GOT3 (cell line): ENCODE results near the gene ZNF236.

Experiments
- DNase-seq: peaks from one replicate; lab custom pipeline; 2025; ENCODE audit warnings: mixed read lengths; lab: John Stamatoyannopoulos, UW

Gene ZNF236

GRCh38 chr18:76972846-76973519, 150.6 kb downstream of the ZNF236 start:
- no peak for DNase-seq

GRCh38 chr18:76973520-76974266, 151.3 kb downstream of the ZNF236 start:
- no peak for DNase-seq

- no peak for DNase-seq
These were observed 152.0 kb downstream of the ZNF236 start for GRCh38 chr18:76974386-76974785.

GRCh38 chr18:76975577-76976110, 153.3 kb downstream of the ZNF236 start:
- no peak for DNase-seq

GRCh38 chr18:76977108-76977621, 154.8 kb downstream of the ZNF236 start:
- no peak for DNase-seq

GRCh38 chr18:76977684-76978232, 155.4 kb downstream of the ZNF236 start:
- no peak for DNase-seq

- no peak for DNase-seq
These were observed 156.3 kb downstream of the ZNF236 start for GRCh38 chr18:76978616-76979015.

GRCh38 chr18:76979111-76979751, 156.9 kb downstream of the ZNF236 start:
- DNase-seq, result no peak

- DNase-seq, result no peak
These were observed 157.5 kb downstream of the ZNF236 start for GRCh38 chr18:76979906-76980305.

- no peak for DNase-seq
These were observed 158.5 kb downstream of the ZNF236 start for GRCh38 chr18:76980663-76981395.

GRCh38 chr18:76981396-76981968, 159.1 kb downstream of the ZNF236 start:
- DNase-seq, result no peak

- DNase-seq, result no peak
These were observed 159.7 kb downstream of the ZNF236 start for GRCh38 chr18:76982038-76982437.

- no peak for DNase-seq
These were observed 160.7 kb downstream of the ZNF236 start for GRCh38 chr18:76982841-76983583.

GRCh38 chr18:76983613-76984051, 161.3 kb downstream of the ZNF236 start:
- no peak for DNase-seq

GRCh38 chr18:76984193-76985155, 162.1 kb downstream of the ZNF236 start:
- DNase-seq, result no peak

- no peak for DNase-seq
These were observed 163.0 kb downstream of the ZNF236 start for GRCh38 chr18:76985156-76985950.

GRCh38 chr18:76985951-76986236, 163.5 kb downstream of the ZNF236 start:
- no peak for DNase-seq

- no peak for DNase-seq
These were observed 164.0 kb downstream of the ZNF236 start for GRCh38 chr18:76986406-76986805.
